Measurements from ENCODE around the gene PPP1R9B.

The PPP1R9B gene

GRCh38 chr17:50117202-50118051 is 33.0 kb downstream of the PPP1R9B start:
- H3K27ac ChIP-seq: peak overlapping the region; percentile 9; the same call in 1 of the 2 replicates
- no peak for TF ChIP-seq CTCF (conservative IDR thresholded peaks at IDR 0.05)
- no peak for TF ChIP-seq ZFX (IDR thresholded peaks at IDR 0.05)

GRCh38 chr17:50115756-50116155 is 34.7 kb downstream of the PPP1R9B start:
- TF ChIP-seq ZFX (IDR thresholded peaks at IDR 0.05): no peak
- TF ChIP-seq CTCF (conservative IDR thresholded peaks at IDR 0.05): no peak
- no peak overlapping the region for H3K27ac ChIP-seq

GRCh38 chr17:50114849-50115357 is 35.6 kb downstream of the PPP1R9B start:
- H3K27ac ChIP-seq: no peak overlapping the region
- TF ChIP-seq ZFX (IDR thresholded peaks at IDR 0.05): no peak
- no peak; the same call in 1 of the 2 replicates for TF ChIP-seq CTCF (conservative IDR thresholded peaks at IDR 0.05)

GRCh38 chr17:50114401-50114800 is 36.1 kb downstream of the PPP1R9B start:
- no peak overlapping the region for H3K27ac ChIP-seq
- TF ChIP-seq CTCF (conservative IDR thresholded peaks at IDR 0.05) (no peak), ZFX (IDR thresholded peaks at IDR 0.05) (no peak)

- TF ChIP-seq ZFX (IDR thresholded peaks at IDR 0.05) (no peak), CTCF (conservative IDR thresholded peaks at IDR 0.05) (no peak)
- H3K27ac ChIP-seq: no peak overlapping the region
Measured at GRCh38 chr17:50113624-50114320, 36.7 kb downstream of the PPP1R9B start.

- TF ChIP-seq ZFX (IDR thresholded peaks at IDR 0.05): no peak
- TF ChIP-seq CTCF (conservative IDR thresholded peaks at IDR 0.05): no peak
- no peak overlapping the region for H3K27ac ChIP-seq
Measured at GRCh38 chr17:50112694-50113093, 37.8 kb downstream of the PPP1R9B start.

Data from C4-2B (cell line).